Hindlimb muscle (tissue), 1 donor: ENCODE results near the gene FAM169A. TPM values are rescaled to one million over a fixed set of nuclear protein-coding genes. Genes with fewer than 3 reads are reported as not detected.
A peak's percentile ranks its signal among the peaks of the same experiment; 100 is the strongest.
"Not testable (repeated sequence)": the region's sequence is repeated elsewhere in the genome, so short reads cannot be mapped to it uniquely, and the experiment has no call there.

Source experiments
- DNase-seq: peaks from one replicate; pipeline ENCODE4 v3.0.0-alpha.2; 2013
- polyA plus RNA-seq: library from polyadenylated mRNA; unstranded; fragments of 120-200 nt; gene quantifications from one replicate; pipeline ENCODE4 v1.2.1, GENCODE V29; 2013; ENCODE audit not compliant: insufficient read length

The FAM169A gene
- 0.44 TPM for polyA plus RNA-seq

- DNase-seq = peak; percentile 17
Observed at GRCh38 chr5:74865804-74866595, at the start of gene FAM169A. TSS of gene FAM169A (minus strand) at chr5:74866387. CDS start at chr5:74841676, 24,711 bp downstream.

GRCh38 chr5:74915488-74915887 is 49.3 kb upstream of the FAM169A start:
- no peak for DNase-seq

- DNase-seq = not testable (repeated sequence)
Observed at GRCh38 chr5:74911421-74911820, 45.2 kb upstream of the FAM169A start.

- not testable (repeated sequence) for DNase-seq
Observed at GRCh38 chr5:74909888-74910287, 43.7 kb upstream of the FAM169A start.

- DNase-seq = not testable (repeated sequence)
Observed at GRCh38 chr5:74908237-74908636, 42.0 kb upstream of the FAM169A start.

GRCh38 chr5:74904713-74905112 is 38.5 kb upstream of the FAM169A start:
- not testable (repeated sequence) for DNase-seq

GRCh38 chr5:74903165-74903787 is 37.1 kb upstream of the FAM169A start:
- DNase-seq = no peak

GRCh38 chr5:74897049-74897448 is 30.9 kb upstream of the FAM169A start:
- DNase-seq = no peak

GRCh38 chr5:74895906-74896305 is 29.7 kb upstream of the FAM169A start:
- no peak for DNase-seq

- no peak for DNase-seq
Observed at GRCh38 chr5:74894351-74894750, 28.2 kb upstream of the FAM169A start.

- no peak for DNase-seq
Observed at GRCh38 chr5:74892921-74893320, 26.7 kb upstream of the FAM169A start.

GRCh38 chr5:74889523-74890105 is 23.4 kb upstream of the FAM169A start:
- DNase-seq = no peak

- DNase-seq = no peak
Observed at GRCh38 chr5:74888117-74888516, 21.9 kb upstream of the FAM169A start.

GRCh38 chr5:74885170-74885569 is 19.0 kb upstream of the FAM169A start:
- DNase-seq = no peak

- not testable (repeated sequence) for DNase-seq
Observed at GRCh38 chr5:74882379-74883134, 16.4 kb upstream of the FAM169A start.

- no peak for DNase-seq
Observed at GRCh38 chr5:74877624-74878304, 11.6 kb upstream of the FAM169A start.

- no peak for DNase-seq
Observed at GRCh38 chr5:74875994-74876791, 10.0 kb upstream of the FAM169A start.

GRCh38 chr5:74873525-74874249 is 7.5 kb upstream of the FAM169A start:
- DNase-seq = no peak

- DNase-seq = no peak
Observed at GRCh38 chr5:74870299-74871067, 4.3 kb upstream of the FAM169A start.

GRCh38 chr5:74869414-74869813 is 3.2 kb upstream of the FAM169A start:
- DNase-seq = not testable (repeated sequence)
